Measurements from ENCODE around the gene NEMF.
"Not testable (repeated sequence)": the region's sequence is repeated elsewhere in the genome, so short reads cannot be mapped to it uniquely, and the experiment has no call there.

NEMF gene

DNA sequence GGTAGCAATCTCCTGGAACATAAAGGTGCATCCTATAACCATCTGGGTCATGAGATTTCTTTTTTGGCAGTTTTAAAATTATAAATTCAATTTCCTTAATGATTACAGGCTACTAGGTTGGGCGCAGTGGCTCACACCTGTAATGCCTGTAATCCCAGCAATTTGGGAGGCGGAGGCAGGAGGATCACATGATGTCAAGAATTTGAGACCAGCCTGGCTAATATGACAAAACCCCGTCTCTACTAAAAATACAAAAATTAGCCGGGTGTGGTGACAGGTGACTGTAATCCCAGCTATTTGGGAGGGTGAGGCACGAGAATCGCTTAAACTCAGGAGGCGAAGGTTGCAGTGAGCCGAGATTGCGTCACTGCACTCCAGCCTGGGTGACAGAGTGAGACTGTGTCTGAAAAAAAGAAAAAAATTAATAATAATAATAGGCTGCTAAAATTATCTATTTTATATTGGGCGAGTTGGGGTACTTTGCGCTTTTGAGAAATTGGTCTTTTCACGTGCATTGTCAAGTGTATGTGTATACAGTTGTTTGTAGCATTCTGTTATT is 23.1 kb upstream of the NEMF start:
- DNase-seq: no peak

GRCh38 chr14:49873548-49873947 is 21.0 kb upstream of the NEMF start:
- DNase-seq: not testable (repeated sequence)

DNA sequence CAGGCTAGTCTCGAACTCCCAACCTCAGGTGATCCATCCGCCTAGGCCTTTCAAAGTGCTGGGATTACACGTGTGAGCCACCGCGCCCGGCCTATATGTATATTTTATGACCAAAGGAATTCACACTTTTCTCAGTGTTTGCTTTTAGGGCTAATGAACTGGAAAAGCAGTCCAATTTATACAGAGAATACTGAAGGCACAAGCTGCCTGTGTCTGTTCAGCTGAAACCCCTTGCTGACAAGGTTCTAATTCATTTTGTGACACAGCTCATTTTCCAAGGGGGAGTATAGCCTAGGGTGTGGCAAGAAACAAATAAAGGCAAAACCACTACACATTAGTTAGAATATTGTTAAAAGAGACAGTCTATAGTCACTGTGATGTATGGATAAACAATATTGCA is 18.3 kb upstream of the NEMF start:
- no peak for DNase-seq

DNA sequence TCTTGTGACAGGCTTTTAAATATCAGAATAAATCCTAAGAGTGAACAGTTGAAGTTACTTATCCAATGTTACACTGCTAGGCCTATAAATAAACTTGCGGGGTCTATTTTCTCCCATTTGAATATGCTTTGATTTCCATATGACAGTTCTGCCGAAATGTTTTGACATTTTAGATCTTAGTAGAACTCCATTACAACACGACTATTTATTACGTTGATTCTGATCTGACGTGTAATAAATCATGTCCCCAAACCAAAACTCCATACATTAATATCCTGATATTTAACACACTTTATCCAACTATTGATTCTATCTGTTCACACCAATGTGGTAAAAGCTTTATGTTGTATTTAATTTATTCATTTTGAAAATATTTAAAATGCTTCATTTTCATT is 16.1 kb upstream of the NEMF start:
- no peak for DNase-seq

DNA sequence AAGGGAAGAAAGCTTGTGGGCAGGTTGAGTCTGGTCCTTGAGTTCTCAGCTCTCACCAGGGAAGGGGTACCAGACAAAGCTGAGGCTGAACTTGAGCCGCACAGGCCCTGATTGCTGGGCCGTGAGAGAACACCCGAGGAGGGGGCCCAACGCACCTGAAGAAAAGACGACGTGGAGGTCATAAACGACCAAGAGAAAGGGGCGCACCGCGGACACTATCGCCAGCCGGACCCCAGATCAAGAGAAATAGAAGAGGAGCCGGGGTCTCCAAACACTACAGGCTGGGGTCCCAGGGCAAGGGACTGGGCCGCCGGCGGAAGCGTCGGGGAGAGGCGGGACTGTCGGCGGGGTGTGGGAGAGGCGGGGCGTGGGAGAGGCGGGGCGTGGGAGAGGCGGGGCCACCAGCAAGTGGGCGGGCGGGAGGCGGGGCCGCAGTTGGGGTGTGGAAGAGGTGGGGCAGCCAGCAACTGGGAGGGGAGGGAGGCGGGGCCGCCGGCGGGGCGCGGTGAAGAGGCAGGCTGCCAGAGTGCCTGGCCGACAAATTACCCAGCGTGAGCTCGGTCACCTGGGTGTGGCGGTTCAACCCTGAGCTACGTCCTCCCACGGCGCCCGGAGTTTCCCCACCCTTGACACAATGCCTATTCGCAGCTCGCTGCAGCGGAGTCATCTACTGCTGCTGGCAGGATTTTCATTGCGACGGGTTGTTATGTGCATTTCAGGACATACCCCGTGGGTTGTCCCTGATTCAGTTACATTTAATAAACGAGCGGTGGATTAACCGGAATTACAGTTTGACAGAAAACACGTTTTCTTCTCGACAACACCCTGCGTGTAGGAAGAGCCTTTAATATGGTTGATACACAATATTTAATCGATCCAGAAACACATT is 15.5 kb upstream of the NEMF start:
- peak; percentile 99 for DNase-seq

DNA sequence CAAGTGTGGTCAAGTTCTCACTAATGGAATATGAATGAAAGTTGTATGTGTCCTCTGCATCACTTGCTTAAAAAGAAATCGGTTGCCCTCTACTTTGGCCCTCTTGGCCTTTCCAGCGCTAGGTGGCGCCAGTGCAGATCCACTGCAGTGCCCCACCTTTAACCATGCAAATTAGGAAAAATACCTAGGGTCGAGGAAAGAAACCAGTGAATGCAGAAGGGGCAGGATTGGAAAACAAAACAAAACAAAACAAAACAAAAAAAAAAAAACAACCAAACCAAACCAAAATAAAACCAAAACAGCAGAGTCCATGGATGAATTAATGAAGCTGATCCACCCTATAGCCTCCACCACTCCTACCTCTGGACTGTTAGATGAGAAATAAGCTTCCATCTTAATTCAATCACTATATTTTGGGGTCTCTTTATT is 12.9 kb upstream of the NEMF start:
- DNase-seq: no peak

DNA sequence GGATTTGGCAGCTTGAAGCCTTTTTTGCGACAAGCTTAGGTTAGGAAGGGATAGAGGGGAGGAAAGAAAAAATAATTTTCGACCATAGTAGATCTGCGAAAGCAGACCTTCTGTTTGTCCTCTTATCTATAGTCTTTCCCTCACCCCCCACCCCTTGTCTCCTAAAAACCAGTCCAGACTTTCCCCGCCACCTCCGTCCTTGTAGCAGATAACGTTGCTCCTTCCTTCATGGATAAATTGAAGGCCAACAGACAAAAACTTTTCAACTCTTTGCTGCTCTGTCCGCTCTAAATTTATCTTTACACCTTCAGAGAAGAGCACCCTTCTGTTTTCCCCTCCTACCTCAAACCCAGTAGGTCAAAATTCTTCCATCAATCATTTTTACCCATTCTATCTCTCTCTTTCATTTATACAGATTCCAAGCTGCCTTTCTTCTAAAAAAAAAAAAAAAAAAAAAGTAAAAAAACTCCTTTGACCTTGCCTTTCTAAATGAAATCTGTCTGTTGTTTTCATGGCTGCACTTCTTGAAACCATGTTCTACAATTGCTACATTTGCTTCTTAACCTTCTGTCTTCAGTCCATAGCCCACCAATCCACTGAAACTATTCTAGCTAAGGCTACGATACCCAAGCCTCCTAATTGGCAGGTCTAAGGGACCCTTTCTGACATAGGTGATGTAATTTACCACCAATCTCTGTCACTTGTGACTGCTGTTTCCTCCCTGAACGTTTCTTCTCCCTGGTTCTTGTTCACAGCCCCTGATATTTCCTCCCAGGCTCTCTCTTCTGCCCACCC is 11.1 kb upstream of the NEMF start:
- DNase-seq: no peak

DNA sequence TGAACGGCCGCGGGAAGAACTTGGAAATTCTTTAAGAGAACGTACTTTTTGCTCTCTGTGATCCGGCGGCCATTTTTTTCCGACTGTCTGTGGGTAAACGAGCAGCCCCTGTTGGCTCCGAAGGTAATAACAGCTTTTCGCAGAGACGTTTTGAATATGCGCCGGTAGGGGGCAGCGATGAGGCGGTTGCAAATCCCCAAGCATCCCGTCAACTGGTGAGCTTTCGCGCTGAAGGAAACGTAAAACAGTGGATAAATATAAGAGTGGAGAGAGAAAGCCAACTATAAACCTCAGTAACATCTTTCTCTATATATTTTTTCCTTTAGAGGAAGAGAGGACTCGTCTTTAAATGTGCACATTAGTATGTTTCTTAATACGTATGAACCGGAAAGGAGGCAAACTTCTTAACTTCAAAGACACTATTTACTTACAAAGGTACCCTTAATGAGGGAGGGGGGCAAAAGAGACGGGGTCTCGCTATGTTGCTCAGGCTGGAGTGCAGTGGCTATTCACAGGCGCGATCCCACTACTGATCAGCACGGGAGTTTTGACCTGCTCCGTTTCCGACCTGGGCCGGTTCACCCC is 9.6 kb upstream of the NEMF start:
- no peak for DNase-seq

DNA sequence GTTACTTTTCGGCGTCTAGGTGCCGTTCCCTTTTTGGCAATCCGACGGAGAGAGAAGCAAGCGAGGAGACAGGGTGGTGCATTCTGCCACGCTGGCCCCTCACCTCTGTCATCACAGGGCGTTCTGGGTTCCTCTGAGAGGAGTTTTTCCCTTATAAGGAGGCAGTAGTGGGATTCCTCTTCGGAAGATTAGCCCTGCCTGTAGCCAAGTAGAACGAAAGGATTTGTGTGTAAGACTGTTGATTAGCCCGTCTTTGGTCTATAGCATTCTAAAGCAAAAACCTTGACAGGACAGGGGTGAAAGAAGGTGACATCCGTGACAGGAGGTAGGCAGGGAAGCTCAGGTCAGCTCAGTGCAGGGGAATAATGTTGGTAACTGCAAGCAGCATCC is 9.1 kb upstream of the NEMF start:
- no peak for DNase-seq

DNA sequence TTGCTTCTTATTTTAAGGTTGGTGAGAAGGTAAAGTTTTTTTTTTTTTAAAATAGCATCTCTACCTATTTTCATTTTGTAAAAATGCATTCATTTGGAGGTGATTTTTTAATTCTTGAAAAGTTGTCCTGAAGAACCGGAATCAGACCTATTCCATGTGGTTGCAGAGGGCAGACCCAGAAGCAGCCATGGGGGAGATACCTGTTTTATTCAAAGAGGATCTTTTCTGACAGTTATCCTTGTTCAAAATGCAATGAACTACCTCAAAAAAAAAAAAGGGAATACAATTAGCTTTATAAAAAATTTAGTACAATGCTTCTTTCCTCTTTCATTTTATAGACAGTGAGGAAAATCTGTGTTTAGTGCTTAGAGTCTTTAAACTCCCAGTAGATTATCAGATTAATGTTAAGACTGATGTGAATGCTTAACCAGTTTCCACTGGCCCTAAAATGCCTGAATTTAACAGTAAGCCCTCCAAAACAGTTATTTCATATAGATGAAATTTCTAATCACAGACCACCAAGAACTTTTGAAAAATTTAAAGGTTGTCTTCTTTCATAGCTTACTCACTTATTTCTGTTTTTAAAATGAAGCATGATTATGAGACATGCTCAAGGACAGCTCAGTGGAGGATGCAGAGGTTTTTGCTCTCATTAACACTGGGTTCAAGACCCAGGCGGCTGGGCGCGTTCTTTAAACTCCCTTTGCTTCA is 8.6 kb upstream of the NEMF start:
- no peak for DNase-seq

GRCh38 chr14:49858383-49858782 is 5.8 kb upstream of the NEMF start:
- DNase-seq: no peak

DNA sequence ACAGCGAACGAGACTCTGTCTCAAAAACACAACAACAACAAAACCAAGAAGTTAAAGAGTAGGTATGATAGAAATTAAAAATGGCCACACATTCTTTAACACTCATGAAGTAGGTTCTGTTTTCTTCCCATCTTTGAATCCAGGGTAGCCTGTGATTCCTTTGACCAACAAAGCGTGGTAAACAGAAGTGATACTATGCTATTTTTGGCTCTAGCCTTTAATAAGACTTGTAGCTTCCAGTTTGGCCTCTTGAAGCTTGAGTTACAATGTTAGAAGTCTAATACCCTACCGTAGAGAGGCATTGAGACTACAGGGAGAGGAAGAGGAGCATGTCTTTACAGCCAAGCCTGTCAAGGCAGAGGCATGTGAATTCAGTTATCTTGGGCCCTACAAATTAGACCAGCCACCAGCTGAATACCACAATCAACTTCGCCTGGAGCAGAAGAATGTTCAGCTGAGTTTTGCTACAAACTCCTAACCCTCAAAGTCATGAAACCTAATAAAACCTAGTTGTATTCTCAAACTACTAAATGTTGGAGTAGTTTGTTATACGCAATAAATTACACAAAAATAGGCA is 4.9 kb upstream of the NEMF start:
- DNase-seq: no peak

- peak; percentile 35 for DNase-seq
These were observed 1.2 kb upstream of the NEMF start for GRCh38 chr14:49853572-49854375.

DNA sequence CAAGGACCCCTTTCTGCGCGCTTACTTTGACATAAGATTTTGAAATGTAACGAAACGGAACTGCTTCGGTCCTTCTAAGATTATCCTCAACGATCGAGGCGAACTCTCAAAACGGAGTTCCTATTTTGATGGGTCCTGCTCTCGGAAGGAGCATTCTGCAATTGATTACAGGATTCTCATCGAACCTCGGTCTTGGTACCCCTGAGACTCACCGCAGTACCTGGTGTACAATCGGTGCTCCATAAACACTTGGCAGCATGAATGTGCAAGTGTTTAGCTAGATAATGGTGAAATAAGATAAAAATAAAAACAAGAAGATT is 530 bp upstream of the NEMF start:
- no peak for DNase-seq

DNA sequence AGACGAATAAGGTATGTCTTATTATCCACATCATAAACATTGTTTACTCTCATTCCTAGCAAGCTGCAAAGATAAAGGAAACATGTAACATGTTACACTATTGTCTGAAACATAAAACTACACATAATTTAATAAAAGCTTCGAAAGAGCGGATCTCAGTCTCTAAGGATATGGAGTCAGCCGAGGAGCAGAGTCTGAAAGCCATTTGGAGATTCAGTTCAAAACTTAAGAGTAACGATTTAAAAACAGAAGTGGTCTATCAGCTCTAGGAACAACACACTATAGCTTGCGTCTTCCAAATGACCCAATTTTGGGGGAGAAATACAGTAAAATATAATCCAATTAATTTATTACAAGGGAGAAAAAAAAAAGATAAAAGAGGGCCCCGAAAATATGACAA is 775 bp downstream of the NEMF start:
- no peak for DNase-seq

DNA sequence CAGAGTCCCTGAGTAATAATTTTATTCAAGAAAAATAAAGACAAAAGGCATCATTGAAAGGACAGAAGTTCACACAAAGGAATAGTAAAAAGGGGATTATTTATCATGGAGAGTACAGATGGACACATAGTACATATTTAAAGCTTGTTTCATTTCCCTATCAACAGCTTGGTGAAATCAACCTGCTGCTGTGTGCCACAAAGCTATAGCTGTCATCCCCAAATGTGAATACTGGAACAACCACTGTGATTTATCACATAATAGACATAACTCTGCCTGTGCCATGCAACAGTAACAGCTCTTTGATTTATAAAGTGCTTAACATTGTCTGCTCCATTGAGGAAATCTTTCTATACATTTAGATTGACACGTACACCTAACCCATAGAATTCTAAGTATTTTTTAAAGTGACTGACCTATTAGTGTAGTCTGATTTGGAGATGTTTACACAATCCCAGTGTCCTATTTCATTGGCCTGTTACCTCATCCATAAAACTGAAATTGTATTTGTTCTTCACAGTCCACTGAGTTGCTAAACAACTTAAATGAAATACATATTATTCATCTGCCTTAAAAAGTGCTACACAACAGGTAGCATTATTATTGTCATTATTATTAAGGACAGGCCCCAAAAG is 3.3 kb downstream of the NEMF start:
- DNase-seq: no peak

DNA sequence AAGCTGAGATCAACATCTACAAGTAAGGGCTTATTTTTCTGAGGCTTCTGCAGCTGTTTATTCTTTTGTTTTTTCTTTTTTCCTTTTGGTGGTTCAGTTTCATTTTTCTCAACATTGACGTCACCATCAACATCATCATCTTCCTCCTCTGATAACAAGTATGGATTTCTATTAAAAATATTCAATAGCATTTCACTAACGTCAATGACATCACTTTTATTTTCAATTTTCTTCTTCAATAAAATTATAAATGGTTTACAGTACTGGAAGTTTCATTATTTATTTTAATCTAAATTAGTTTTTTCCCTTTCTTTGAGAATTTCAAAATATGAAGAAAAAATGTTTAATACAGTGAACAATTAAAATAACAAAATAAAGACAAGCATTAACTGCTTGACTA is 23.9 kb downstream of the NEMF start:
- DNase-seq: no peak

- DNase-seq: no peak
These were observed 32.4 kb downstream of the NEMF start for GRCh38 chr14:49820176-49820575.

GRCh38 chr14:49816844-49817243 is 35.7 kb downstream of the NEMF start:
- no peak for DNase-seq

- not testable (repeated sequence) for DNase-seq
These were observed 36.5 kb downstream of the NEMF start for GRCh38 chr14:49816118-49816517.

DNA sequence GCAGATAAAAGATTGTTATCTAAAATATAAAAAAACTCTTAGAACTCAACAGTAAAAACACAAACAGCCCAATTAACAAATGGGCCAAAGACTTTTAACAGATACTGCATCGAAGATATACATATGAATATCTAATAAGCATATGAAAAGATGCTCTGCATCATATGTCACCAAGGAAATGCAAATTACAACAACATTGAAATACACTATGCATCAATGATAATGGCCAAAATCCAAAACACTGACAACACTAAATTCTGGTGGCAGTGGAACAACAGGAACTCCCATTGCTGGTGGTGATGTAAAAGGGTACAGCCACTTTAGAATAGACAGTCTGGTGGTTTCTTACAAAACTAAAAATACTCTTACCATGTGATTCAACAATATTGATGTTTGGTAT is 43.8 kb downstream of the NEMF start:
- no peak for DNase-seq

All from activated gamma-delta T cell (primary cell).